Measurements from ENCODE around the gene IFIT1.

DNA sequence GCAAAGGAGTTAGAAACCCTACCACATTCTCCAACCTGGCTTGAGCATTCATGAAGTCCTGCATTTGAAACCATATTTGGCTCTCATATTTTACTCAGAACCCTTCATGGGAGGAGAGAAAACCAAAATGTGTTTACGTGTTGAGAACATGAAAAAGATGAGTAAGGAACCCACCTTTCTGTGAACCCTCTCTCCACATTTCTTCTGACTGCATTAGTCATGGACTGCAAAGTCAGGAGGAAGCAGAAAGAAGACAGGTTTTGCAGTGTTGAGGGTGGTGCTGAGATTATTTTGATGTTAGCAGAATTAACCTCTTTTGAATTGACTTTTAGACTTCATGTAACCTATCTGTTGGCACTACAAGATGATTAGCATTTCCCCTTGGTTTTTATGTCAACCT, 9.7 kb upstream of the IFIT1 start:
- TF ChIP-seq, protein P1, sequence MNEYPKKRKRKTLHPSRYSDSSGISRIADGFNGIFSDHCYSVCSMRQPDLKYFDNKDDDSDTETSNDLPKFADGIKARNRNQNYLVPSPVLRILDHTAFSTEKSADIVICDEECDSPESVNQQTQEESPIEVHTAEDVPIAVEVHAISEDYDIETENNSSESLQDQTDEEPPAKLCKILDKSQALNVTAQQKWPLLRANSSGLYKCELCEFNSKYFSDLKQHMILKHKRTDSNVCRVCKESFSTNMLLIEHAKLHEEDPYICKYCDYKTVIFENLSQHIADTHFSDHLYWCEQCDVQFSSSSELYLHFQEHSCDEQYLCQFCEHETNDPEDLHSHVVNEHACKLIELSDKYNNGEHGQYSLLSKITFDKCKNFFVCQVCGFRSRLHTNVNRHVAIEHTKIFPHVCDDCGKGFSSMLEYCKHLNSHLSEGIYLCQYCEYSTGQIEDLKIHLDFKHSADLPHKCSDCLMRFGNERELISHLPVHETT (tag by site-specific recombination; IDR thresholded peaks at IDR 0.05), result no peak
- TF ChIP-seq CTCF (tag by site-specific recombination; IDR thresholded peaks at IDR 0.05), result no peak
- no peak for TF ChIP-seq ZNF24 (tag by site-specific recombination; IDR thresholded peaks at IDR 0.05)
- no peak for TF ChIP-seq ZSCAN18 (tag by site-specific recombination; IDR thresholded peaks at IDR 0.05)
- TF ChIP-seq SETDB1 (IDR thresholded peaks at IDR 0.05; ENCODE audit: insufficient read length, low read length), result no peak
- no peak for TF ChIP-seq ZNF561 (tag by site-specific recombination; IDR thresholded peaks at IDR 0.05; ENCODE audit: borderline replicate concordance)
- TF ChIP-seq GLIS2 (tag by site-specific recombination; IDR thresholded peaks at IDR 0.05), result no peak
- no peak for TF ChIP-seq TCF7L2 (IDR thresholded peaks at IDR 0.05; ENCODE audit: borderline replicate concordance, low read depth, low read length)
- no peak for TF ChIP-seq ZNF274 (IDR thresholded peaks at IDR 0.05; ENCODE audit: low read length)
- no peak for TF ChIP-seq ZNF274 (tag by site-specific recombination; IDR thresholded peaks at IDR 0.05; ENCODE audit: borderline replicate concordance)
- no peak for TF ChIP-seq SP2 (tag by site-specific recombination; IDR thresholded peaks at IDR 0.05)
- no peak for TF ChIP-seq PRDM1 (tag by site-specific recombination; IDR thresholded peaks at IDR 0.05)
- TF ChIP-seq ZNF660 (tag by site-specific recombination; IDR thresholded peaks at IDR 0.05), result no peak
- TF ChIP-seq ZNF146 (tag by site-specific recombination; IDR thresholded peaks at IDR 0.05), result no peak

All from HEK293 (cell line).